Stimulated activated memory B cell treated with anti-CD40 and anti-IgM and Interleukin-4, amounts not matched to agents 10 μg/mL and 1 μg/mL and 100 μg/mL, for 72 hours (primary cell): Measurements from ENCODE around the gene TAS2R14.

Experiments
- ATAC-seq: fragments of 150-1000 bp; cut with Tn5 transposase; 2 replicates; pipeline ENCODE4 v1.10.0; 2021
- H3K27ac Mint-ChIP-seq: one replicate; pipeline ENCODE4 v1.8.0; 2022; ENCODE audit warnings: mild to moderate bottlenecking, mixed read lengths
- H3K27me3 Mint-ChIP-seq: one replicate; pipeline ENCODE4 v1.8.0; 2022; ENCODE audit warnings: mixed read lengths
- H3K36me3 Mint-ChIP-seq: one replicate; pipeline ENCODE4 v1.8.0; 2022; ENCODE audit warnings: mixed read lengths
- H3K4me1 Mint-ChIP-seq: one replicate; pipeline ENCODE4 v1.8.0; 2022; ENCODE audit warnings: mixed read lengths
- H3K4me3 Mint-ChIP-seq: one replicate; pipeline ENCODE4 v1.8.0; 2022; ENCODE audit warnings: mild to moderate bottlenecking, moderate library complexity, mixed read lengths
- H3K9me3 Mint-ChIP-seq: one replicate; pipeline ENCODE4 v1.8.0; 2022; ENCODE audit warnings: mixed read lengths

The TAS2R14 gene

DNA sequence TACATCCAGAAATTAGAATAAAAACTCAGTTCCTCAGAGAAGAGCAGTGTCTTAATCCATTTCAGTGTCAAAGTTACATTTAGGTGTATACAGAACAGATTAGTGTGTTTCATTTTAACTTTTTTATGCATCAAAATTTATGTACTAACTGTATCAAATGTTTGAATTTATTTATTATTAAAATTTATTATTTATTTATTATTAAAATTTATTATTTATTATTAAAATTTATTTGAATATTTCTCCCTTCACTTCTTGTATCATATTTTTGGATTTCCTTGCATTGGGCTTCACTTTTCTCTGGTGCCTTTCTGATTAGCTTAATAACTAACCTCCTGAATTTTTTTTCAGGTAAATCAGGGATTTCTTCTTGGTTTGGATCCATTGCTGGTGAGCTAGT, 2.3 kb upstream of the TAS2R14 start:
- H3K4me1 Mint-ChIP-seq = peaks cover 6% of the 10 kb centered on the region
- H3K36me3 Mint-ChIP-seq = no peaks in the 10 kb centered on the region
- H3K9me3 Mint-ChIP-seq = no peaks in the 10 kb centered on the region
- H3K27ac Mint-ChIP-seq = no peak overlapping the region
- no peak for ATAC-seq
- no peak overlapping the region for H3K4me3 Mint-ChIP-seq
- no peaks in the 10 kb centered on the region for H3K27me3 Mint-ChIP-seq

DNA sequence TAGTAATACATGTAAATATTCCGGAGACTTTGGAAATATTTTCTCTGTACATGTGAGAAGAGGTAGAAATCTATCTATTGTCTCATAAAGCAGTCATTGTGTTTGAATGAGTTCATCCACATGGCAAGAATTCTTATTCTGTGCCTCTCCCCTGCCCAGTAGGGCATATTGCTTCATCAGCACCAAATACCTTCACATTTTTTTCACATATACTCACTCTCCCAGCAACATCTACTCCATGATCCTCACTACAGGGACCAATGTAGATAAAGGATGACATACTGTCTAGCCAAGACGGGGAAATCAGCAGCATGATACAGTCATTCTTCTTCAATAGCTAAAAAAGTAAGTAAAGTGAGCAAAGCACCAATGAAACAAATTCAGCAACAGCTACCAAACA, 1.3 kb upstream of the TAS2R14 start:
- Mint-ChIP-seq H3K27me3 (no peaks in the 10 kb centered on the region), H3K4me3 (no peak overlapping the region), H3K9me3 (no peaks in the 10 kb centered on the region), H3K4me1 (peaks cover 6% of the 10 kb centered on the region), H3K36me3 (no peaks in the 10 kb centered on the region), H3K27ac (no peak overlapping the region)
- ATAC-seq = no peak

DNA sequence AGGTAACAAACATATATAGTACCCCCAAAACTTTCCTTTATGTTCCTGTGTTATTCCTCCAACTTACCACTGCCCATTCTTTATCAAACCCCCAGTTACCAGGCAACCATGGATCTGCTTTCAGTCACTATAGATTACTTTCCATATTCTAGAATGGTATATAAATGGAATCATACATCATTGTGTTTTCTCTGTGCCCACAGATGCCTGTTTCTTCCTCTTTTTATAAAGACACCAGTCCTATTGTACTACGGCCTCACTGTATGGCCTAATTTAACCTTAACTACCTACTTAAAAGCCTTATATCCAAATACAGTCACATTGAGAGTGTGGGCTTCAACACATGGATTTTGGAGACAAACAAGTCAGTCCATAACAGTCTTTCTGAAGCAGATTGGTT, 2.6 kb downstream of the TAS2R14 start:
- ATAC-seq = no peak

DNA sequence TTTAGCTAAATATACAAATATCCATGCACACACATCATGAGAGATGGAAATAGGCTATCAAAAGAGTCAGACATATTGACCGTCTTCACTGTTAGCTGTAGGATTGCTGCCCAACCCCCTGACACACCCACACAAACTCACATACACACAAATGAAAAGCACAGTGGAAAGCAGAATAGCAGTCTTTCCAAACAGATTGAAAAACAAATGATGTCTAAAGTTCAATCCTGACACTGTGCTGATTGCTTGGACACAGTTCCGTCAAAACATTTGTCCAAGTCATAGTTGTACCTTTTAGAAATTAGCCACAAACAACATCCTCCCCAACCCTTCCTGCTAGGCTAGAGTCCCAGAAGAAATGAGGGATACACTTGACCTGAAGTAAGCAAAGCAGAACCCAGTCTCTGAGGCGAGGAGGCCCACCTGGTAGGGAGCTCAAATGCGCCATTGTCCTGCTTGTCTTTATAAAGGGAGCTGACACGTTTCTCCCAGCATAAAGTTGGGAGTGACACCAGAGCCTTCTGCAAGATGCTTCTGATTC, 10.2 kb downstream of the TAS2R14 start, which contains the start of gene PRH2:
TSS of gene PRH2 (plus strand) at position 491 of the 541 bp plus-strand sequence. CDS start at position 529, 38 bp downstream.
- Mint-ChIP-seq H3K27ac (no peak within 1 kb of the TSS), H3K4me3 (no peak within 1 kb of the TSS), H3K36me3 (peaks cover 20% of the 10 kb centered on the region), H3K9me3 (no peaks in the 10 kb centered on the region), H3K4me1 (no peaks in the 10 kb centered on the region), H3K27me3 (no peaks in the 10 kb centered on the region)
- ATAC-seq = no peak

More for the DNA sequence above, 2.6 kb downstream of the TAS2R14 start:
- no peak overlapping the region for H3K27ac Mint-ChIP-seq
- no peaks in the 10 kb centered on the region for H3K9me3 Mint-ChIP-seq
- H3K4me1 Mint-ChIP-seq = no peaks in the 10 kb centered on the region
- H3K4me3 Mint-ChIP-seq = no peak overlapping the region
- H3K36me3 Mint-ChIP-seq = no peaks in the 10 kb centered on the region
- no peaks in the 10 kb centered on the region for H3K27me3 Mint-ChIP-seq

DNA sequence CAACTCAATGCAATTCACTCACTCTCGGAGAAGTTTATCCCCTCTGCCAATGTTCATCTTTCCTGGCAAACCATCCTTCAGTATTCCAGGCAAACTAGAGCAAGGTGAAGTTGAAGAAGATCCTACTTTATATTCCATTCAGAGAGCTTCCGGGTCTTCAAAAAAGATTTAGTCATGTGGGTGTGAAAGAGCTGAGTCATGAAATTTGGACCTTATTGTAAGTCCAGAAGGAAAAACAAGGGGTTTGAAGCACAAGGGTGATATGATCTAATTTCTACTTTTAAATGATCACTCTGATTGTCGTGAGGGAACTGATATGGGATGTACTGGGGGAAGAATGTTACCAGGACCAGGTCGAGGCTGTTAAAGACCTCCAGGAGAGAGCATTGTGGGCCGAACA, 12.8 kb downstream of the TAS2R14 start:
- H3K4me1 Mint-ChIP-seq = no peaks in the 10 kb centered on the region
- H3K27ac Mint-ChIP-seq = no peak overlapping the region
- no peaks in the 10 kb centered on the region for H3K27me3 Mint-ChIP-seq
- no peak overlapping the region for H3K4me3 Mint-ChIP-seq
- peaks cover 20% of the 10 kb centered on the region for H3K36me3 Mint-ChIP-seq
- no peaks in the 10 kb centered on the region for H3K9me3 Mint-ChIP-seq
- no peak for ATAC-seq

DNA sequence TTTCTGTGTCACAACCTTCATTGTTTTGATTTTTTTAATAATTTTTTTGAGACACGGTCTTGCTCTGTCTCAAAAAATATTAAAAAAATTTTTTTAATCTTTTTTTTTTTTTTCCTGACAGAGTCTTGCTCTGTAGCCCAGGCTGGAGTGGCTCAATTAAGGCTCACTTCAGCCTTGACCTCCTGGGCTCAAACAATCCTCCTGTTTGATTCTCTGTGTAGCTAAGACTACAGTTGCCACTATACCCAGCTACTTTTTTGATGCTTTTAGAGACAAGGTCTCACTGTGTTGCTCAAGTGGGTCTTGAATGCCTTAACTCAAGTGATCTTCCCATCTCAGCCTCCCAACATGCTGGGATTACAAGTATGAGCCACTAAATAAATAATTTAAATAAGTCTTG, 19.3 kb downstream of the TAS2R14 start:
- Mint-ChIP-seq H3K27ac (no peak overlapping the region), H3K9me3 (no peaks in the 10 kb centered on the region), H3K4me1 (no peaks in the 10 kb centered on the region), H3K4me3 (no peak overlapping the region), H3K27me3 (no peaks in the 10 kb centered on the region), H3K36me3 (peaks cover 4% of the 10 kb centered on the region)
- ATAC-seq = no peak

DNA sequence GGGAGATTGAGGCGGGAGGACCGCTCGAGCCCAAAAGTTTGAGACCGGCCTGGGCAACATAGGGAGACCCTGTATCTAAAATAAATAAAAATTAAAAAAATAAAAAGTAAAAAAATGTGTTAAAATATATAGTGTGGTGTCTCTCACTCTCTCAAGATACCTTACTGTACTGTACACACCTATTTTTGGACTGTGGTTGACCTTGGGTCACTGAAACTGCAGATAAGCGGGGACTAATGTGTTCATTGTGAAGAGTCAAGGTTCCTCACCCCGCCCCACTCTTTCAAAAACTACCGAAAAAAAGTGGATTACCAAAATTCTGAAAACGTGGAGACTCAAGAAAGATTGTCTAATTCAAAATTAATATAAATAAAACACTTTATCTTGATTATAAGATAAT, 28.7 kb downstream of the TAS2R14 start:
- Mint-ChIP-seq H3K36me3 (peaks cover 13% of the 10 kb centered on the region), H3K4me3 (no peak overlapping the region), H3K27me3 (no peaks in the 10 kb centered on the region), H3K27ac (no peak overlapping the region), H3K9me3 (peaks cover under 1% of the 10 kb centered on the region), H3K4me1 (no peaks in the 10 kb centered on the region)
- ATAC-seq = no peak

DNA sequence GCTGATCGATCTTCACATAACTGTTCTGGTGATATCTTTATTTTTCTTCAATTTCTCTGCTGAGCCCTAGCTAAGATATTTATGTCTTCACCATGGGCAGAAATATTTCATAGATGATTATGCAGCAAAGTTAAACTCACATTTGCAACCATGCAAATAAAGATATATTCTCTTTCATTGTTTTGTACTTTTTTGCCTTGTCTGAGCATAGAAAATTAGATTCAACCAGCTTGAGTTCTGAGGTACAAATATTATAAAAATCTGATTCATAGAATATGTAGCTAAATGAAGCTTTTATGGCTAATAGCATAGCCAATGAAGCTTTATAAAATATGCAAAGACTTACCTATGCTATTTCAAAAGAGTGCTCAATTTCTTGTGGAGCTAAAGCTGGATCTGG, 29.6 kb downstream of the TAS2R14 start, which contains the start of gene TAS2R13:
TSS of gene TAS2R13 (minus strand) at position 101 of the 400 bp plus-strand sequence. CDS start 264 bp downstream, outside the sequence.
- H3K27me3 Mint-ChIP-seq = no peaks in the 10 kb centered on the region
- peaks cover 22% of the 10 kb centered on the region for H3K36me3 Mint-ChIP-seq
- no peak within 1 kb of the TSS for H3K4me3 Mint-ChIP-seq
- peaks cover 8% of the 10 kb centered on the region for H3K9me3 Mint-ChIP-seq
- ATAC-seq = no peak
- no peak within 1 kb of the TSS for H3K27ac Mint-ChIP-seq
- H3K4me1 Mint-ChIP-seq = no peaks in the 10 kb centered on the region

DNA sequence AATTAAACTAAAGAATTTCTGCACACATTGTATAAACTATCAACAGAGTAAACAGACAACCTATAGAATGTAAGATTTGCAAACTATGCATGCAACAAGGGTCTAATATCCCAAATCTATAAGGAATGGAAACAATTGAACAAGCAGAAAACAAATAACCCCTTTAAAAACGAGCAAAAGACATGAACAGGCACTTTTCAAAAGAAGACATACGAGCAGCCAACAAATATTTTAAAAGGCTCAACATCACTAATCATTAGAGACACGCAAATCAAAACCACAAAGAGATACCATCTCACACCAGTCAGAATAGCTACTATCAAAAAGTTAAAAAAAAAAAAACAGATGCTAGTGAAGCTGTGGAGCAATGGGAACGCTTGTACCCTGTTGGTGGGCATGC, 34.4 kb downstream of the TAS2R14 start:
- Mint-ChIP-seq H3K4me3 (no peak overlapping the region), H3K36me3 (peaks cover 53% of the 10 kb centered on the region)
- no peak for ATAC-seq

DNA sequence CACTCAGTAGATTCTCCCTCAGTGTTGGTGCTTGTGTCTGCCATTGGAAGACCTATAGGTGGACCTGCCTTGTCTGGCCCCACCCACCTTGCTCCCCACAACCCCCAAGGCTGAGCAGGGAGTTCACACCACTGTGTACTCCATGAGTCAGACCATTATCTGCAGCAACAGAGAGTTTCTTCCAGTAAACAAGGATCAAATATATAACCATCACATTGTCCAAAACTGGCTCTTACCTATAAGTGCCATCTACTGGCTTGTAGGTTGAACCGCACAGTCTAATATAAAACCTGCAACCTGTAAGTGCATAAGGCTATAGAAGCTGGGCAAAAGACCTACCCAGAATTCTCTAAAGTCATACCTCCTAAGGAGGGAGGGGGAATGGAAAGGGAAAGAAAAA, 37.6 kb downstream of the TAS2R14 start:
- ATAC-seq = no peak
- Mint-ChIP-seq H3K36me3 (peaks cover 55% of the 10 kb centered on the region), H3K9me3 (peaks cover 13% of the 10 kb centered on the region), H3K4me3 (no peak overlapping the region), H3K4me1 (no peaks in the 10 kb centered on the region), H3K27me3 (no peaks in the 10 kb centered on the region), H3K27ac (no peak overlapping the region)

More for the DNA sequence above, 34.4 kb downstream of the TAS2R14 start:
- H3K9me3 Mint-ChIP-seq = peaks cover 10% of the 10 kb centered on the region
- H3K27me3 Mint-ChIP-seq = no peaks in the 10 kb centered on the region
- H3K4me1 Mint-ChIP-seq = no peaks in the 10 kb centered on the region
- H3K27ac Mint-ChIP-seq = no peak overlapping the region

DNA sequence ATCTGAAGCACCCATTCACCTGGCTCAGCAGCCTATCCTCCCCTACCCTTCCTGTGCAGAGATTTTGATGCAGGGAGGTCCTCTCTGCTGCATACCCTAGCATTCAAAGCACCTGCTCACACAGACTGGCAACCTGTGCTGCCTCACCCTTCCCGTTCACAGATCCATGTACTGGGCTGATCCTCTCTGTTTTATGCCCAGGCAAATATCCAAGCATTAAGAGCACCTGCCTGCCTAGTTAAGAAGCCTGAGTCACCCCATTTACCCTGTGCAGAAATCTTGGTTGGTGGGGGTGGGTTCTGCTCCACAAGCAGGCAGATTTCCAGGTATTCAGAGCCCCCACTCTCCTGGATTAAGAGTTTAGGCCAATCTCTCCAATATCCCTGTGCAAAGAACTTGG, 38.1 kb downstream of the TAS2R14 start:
- H3K9me3 Mint-ChIP-seq = peaks cover 13% of the 10 kb centered on the region
- H3K4me1 Mint-ChIP-seq = no peaks in the 10 kb centered on the region
- no peak overlapping the region for H3K27ac Mint-ChIP-seq
- H3K36me3 Mint-ChIP-seq = peaks cover 55% of the 10 kb centered on the region
- H3K27me3 Mint-ChIP-seq = no peaks in the 10 kb centered on the region
- no peak overlapping the region for H3K4me3 Mint-ChIP-seq
- ATAC-seq = no peak

DNA sequence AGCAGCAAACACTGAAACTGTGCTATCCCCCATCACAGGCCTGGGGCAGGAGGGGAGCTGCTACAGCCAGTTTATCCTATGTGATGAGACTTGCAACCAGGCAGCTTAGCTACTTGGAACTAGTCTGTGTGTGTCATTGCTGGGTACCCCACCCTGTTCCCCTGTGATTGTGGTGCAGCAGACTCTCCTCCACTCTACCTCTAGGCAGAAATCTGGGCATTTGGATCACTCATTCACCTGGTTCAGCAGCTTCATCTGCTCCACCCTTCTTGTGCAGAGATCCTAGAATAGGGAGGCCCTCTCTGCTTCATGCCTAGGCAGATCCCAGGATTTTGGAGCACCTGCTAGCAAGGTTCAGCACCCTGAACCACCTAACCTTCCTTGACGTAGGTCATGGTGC, 38.5 kb downstream of the TAS2R14 start:
- Mint-ChIP-seq H3K27ac (no peak overlapping the region), H3K4me1 (no peaks in the 10 kb centered on the region), H3K36me3 (peaks cover 55% of the 10 kb centered on the region), H3K4me3 (no peak overlapping the region), H3K27me3 (no peaks in the 10 kb centered on the region), H3K9me3 (peaks cover 13% of the 10 kb centered on the region)
- ATAC-seq = no peak

DNA sequence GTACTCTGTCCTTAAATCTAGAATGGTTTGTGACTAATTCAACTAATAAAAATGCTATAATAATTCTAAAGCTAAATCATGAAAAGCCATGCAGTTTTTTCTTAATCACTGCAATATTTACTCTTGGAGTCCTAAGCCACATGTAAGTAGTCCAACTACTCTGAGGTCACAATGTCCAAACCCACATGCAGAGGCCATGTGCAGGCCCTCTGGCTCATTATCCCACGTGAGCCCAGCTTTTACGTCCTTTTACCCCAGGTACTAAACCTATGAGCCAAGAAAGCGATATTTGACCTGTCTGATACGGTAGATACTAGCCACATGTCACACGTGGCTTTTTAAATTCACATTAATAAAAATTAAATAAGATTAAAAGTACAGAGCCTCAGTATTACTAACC, 42.2 kb downstream of the TAS2R14 start:
- H3K27ac Mint-ChIP-seq = no peak overlapping the region
- H3K4me3 Mint-ChIP-seq = no peak overlapping the region
- H3K36me3 Mint-ChIP-seq = peaks cover 44% of the 10 kb centered on the region
- peaks cover 2% of the 10 kb centered on the region for H3K9me3 Mint-ChIP-seq
- H3K27me3 Mint-ChIP-seq = no peaks in the 10 kb centered on the region
- H3K4me1 Mint-ChIP-seq = no peaks in the 10 kb centered on the region
- ATAC-seq = no peak

DNA sequence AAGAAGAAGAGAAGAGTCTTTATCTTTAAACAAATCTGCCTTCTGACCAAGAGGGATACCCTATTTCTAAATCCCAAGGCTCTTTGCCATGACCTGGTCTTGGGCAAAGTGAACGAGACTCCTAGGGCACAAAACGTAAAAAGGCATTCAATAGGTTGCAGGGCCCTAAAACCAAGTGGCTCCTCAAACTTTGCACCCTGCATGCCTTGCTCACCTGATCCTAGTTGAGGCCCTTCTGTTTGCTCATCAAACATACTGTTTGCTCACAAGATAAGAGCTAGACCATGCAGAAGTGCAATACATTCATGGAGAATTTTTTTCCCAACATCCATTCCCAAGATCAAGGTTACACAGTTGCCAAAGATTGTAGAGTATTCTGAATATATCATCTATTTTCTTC, 47.1 kb downstream of the TAS2R14 start:
- Mint-ChIP-seq H3K27ac (no peak overlapping the region), H3K36me3 (peaks cover 30% of the 10 kb centered on the region), H3K4me1 (no peaks in the 10 kb centered on the region), H3K4me3 (no peak overlapping the region), H3K9me3 (no peaks in the 10 kb centered on the region), H3K27me3 (no peaks in the 10 kb centered on the region)
- no peak for ATAC-seq

DNA sequence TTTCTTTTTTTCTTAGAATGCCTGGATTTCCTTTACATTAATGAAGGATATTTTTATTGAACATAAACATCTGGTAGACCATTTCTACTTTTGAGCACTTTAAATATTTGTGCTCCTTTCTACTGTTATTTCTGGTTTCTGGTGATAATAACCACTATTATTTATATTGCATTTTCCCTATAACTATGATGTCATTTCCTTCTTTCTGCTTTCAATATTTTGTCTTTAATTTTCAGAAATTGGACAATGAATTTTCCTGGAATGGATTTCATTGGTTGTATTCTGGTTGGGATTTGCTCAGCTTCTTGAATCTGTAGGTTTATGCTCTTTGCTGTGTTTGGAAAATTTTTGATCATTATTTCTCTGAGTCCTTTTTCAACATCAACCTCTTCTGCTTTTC, 49.8 kb downstream of the TAS2R14 start:
- Mint-ChIP-seq H3K9me3 (no peaks in the 10 kb centered on the region), H3K27me3 (no peaks in the 10 kb centered on the region), H3K4me1 (no peaks in the 10 kb centered on the region), H3K27ac (no peak overlapping the region), H3K4me3 (no peak overlapping the region), H3K36me3 (peaks cover 23% of the 10 kb centered on the region)
- no peak for ATAC-seq
